CD4-positive, alpha-beta T cell treated with Interleukin-6 for 4 hours (primary cell): Measurements from ENCODE around the gene RWDD2A.
A peak's percentile ranks its signal among the peaks of the same experiment; 100 is the strongest.

Experiments
- DNase-seq: peaks from one replicate; pipeline ENCODE4 v3.0.0-alpha.2; 2020; ENCODE audit warnings: mixed read lengths

Gene RWDD2A

GRCh38 chr6:83199173-83199862, 6.2 kb downstream of the RWDD2A start:
- DNase-seq = no peak

GRCh38 chr6:83199863-83200225, 6.7 kb downstream of the RWDD2A start:
- no peak for DNase-seq

GRCh38 chr6:83202031-83202430, 8.9 kb downstream of the RWDD2A start:
- DNase-seq = no peak

GRCh38 chr6:83215131-83216047, 22.2 kb downstream of the RWDD2A start:
- peak; percentile 61 for DNase-seq

- DNase-seq = no peak
Observed at GRCh38 chr6:83216806-83217205, 23.6 kb downstream of the RWDD2A start.

- no peak for DNase-seq
Observed at GRCh38 chr6:83218646-83219045, 25.5 kb downstream of the RWDD2A start.

- DNase-seq = no peak
Observed at GRCh38 chr6:83220121-83220520, 27.0 kb downstream of the RWDD2A start.

GRCh38 chr6:83221276-83221675, 28.1 kb downstream of the RWDD2A start:
- no peak for DNase-seq

GRCh38 chr6:83221889-83222479, 28.8 kb downstream of the RWDD2A start:
- no peak for DNase-seq

GRCh38 chr6:83226517-83226916, 33.4 kb downstream of the RWDD2A start:
- DNase-seq = no peak

- no peak for DNase-seq
Observed at GRCh38 chr6:83231146-83231545, 38.0 kb downstream of the RWDD2A start.

GRCh38 chr6:83247471-83247870, 54.3 kb downstream of the RWDD2A start:
- no peak for DNase-seq
